HG02642 (cell line): Measurements from ENCODE around the gene ZDHHC24.

Source experiments
- ATAC-seq: cut with Tn5 transposase; IDR thresholded peaks from one replicate; pipeline ENCODE4 v1.9.1; 2021; ENCODE audit warnings: mild to moderate bottlenecking; ENCODE audit not compliant: unreplicated experiment, poor library complexity

ZDHHC24 gene

GRCh38 chr11:66475349-66476172 is 70.3 kb downstream of the ZDHHC24 start:
- no peak for ATAC-seq

DNA sequence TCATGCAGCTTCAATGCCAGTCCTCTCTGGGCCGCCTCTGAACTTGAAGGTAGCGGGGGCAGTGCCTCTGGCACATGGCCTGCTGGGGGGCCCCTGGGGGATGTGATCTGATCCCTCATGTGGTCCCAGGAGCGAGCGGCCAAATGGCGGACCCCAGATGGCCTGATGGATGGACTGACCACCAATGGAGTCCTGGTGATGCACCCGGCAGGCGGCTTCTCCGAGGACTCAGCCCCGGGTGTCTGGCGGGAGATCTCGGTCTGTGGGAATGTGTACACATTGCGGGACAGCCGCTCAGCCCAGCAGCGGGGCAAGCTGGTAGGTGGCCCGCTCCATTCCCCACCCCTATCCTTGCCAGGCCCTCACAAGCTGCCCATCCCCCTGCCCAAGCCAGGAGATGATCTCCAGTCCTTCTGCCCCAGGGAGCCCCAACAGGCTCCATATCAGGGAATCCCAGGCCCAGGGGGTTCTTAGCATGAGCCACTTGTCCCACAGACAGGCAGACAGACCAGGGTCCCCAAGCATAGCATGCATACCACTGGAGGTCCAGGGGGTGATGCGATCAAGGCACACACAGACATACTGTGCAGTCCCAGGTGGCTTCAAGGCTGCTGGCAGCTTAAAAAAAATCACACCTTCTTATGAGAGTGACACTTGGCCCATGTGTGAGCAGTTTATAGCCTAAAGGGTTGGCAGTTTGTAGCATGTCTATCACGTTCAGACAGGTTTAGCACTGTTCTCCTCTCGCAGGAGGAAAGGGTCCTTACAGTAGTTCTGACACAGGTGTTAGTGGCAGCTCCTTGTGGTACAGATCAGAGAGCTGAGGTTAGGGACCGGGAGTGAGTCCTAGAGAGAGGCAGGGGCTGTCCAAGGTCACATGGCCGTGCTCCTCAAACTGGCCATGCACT is 72.0 kb downstream of the ZDHHC24 start:
- ATAC-seq: no peak

DNA sequence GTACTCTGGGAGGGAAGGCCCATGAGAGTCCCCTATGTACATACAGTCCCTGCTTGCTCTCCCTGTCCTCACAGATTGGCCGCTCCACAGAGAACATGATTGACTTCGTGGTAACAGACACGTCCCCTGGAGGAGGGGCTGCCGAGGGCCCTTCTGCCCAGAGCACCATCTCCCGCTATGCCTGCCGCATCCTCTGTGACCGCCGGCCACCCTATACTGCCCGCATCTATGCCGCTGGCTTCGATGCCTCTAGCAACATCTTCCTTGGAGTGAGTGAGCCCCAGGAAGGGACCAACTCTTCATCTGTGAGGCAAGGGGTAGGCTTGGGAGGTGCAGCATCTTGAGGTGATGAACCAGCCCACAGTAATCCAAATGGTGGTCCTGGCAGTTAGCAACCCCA is 72.7 kb downstream of the ZDHHC24 start:
- ATAC-seq: no peak

GRCh38 chr11:66472054-66472453 is 73.8 kb downstream of the ZDHHC24 start:
- no peak for ATAC-seq

- no peak for ATAC-seq
These were observed 74.7 kb downstream of the ZDHHC24 start for GRCh38 chr11:66471142-66471541.
